ENCODE data around the gene RNF224. TPM values are rescaled to one million over a fixed set of nuclear protein-coding genes. Genes with fewer than 3 reads are reported as not detected.

RNF224 gene
- total and polyA plus RNA-seq, 2 of the 13 experiments (the other 11 are each of a cell fraction or from before 2014, with no cell fraction given): 0.09 TPM; not detected in 1

DNA sequence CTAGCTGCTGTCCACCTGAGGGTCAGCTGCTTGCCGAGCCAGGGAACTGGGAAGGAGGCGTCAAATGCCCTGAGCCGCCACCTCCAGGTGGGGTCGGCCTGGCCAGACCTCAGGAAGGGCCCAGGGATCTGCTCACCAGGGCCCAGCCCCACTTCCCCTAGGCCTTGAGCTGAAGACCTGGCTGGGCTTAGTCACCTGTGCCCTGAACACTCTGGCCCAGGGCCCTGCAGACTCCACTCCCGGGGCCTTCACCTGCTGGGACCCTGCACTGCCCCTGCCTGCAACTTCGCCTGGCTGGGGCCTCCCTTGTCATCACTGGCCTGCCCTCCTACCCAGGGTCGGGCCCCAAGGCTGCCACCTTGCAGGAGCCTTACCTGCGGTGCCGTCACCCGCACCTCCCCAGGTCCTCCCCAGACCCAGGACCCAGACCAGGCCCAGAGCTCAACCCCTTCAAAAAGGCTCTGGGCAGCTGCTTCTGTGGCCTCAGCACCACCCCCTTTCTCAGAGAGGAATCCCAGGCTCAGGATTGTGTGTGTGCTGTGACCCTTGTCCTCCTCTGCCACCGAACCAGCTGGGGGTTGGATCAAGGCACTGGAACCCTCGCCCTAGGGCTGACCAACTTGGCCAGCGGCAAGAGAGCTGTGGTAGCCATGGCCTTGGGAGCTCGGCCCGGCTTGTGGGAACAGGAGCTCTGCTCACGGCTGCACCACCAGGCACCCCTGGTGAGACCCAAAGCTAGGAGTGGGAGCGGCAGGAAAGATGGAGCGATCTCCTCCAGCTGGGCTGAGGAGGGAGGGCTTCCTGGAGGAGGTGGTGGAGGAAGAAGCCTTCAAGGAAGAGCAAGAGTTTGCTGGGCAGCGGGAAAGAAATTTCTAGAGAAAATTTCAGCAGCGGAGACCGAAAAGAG lies 26.7 kb downstream of the RNF224 start (continued):
- TF ChIP-seq, protein P1, sequence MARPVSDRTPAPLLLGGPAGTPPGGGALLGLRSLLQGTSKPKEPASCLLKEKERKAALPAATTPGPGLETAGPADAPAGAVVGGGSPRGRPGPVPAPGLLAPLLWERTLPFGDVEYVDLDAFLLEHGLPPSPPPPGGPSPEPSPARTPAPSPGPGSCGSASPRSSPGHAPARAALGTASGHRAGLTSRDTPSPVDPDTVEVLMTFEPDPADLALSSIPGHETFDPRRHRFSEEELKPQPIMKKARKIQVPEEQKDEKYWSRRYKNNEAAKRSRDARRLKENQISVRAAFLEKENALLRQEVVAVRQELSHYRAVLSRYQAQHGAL (CRISPR knock-in tag; IDR thresholded peaks at IDR 0.05; ENCODE audit: not compliant biosample characterization): no peak
- TF ChIP-seq, protein P2, sequence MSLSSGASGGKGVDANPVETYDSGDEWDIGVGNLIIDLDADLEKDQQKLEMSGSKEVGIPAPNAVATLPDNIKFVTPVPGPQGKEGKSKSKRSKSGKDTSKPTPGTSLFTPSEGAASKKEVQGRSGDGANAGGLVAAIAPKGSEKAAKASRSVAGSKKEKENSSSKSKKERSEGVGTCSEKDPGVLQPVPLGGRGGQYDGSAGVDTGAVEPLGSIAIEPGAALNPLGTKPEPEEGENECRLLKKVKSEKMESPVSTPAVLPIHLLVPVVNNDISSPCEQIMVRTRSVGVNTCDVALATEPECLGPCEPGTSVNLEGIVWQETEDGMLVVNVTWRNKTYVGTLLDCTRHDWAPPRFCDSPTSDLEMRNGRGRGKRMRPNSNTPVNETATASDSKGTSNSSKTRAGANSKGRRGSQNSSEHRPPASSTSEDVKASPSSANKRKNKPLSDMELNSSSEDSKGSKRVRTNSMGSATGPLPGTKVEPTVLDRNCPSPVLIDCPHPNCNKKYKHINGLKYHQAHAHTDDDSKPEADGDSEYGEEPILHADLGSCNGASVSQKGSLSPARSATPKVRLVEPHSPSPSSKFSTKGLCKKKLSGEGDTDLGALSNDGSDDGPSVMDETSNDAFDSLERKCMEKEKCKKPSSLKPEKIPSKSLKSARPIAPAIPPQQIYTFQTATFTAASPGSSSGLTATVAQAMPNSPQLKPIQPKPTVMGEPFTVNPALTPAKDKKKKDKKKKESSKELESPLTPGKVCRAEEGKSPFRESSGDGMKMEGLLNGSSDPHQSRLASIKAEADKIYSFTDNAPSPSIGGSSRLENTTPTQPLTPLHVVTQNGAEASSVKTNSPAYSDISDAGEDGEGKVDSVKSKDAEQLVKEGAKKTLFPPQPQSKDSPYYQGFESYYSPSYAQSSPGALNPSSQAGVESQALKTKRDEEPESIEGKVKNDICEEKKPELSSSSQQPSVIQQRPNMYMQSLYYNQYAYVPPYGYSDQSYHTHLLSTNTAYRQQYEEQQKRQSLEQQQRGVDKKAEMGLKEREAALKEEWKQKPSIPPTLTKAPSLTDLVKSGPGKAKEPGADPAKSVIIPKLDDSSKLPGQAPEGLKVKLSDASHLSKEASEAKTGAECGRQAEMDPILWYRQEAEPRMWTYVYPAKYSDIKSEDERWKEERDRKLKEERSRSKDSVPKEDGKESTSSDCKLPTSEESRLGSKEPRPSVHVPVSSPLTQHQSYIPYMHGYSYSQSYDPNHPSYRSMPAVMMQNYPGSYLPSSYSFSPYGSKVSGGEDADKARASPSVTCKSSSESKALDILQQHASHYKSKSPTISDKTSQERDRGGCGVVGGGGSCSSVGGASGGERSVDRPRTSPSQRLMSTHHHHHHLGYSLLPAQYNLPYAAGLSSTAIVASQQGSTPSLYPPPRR (CRISPR knock-in tag; IDR thresholded peaks at IDR 0.05; ENCODE audit: borderline replicate concordance): no peak
- TF ChIP-seq SNRNP70 (IDR thresholded peaks at IDR 0.05; ENCODE audit: low read depth, low read length): no peak
- no peak for TF ChIP-seq ZNF552 (CRISPR knock-in tag; IDR thresholded peaks at IDR 0.05; ENCODE audit: borderline replicate concordance)
- TF ChIP-seq KLF12 (CRISPR knock-in tag; IDR thresholded peaks at IDR 0.05; ENCODE audit: borderline replicate concordance): no peak
- TF ChIP-seq HNF4A (CRISPR knock-in tag; IDR thresholded peaks at IDR 0.05): peak; percentile 57
- TF ChIP-seq PHF21A (CRISPR knock-in tag; IDR thresholded peaks at IDR 0.05): no peak
- TF ChIP-seq ETV5 (CRISPR knock-in tag; IDR thresholded peaks at IDR 0.05; ENCODE audit: borderline replicate concordance): no peak
- TF ChIP-seq, protein P3, sequence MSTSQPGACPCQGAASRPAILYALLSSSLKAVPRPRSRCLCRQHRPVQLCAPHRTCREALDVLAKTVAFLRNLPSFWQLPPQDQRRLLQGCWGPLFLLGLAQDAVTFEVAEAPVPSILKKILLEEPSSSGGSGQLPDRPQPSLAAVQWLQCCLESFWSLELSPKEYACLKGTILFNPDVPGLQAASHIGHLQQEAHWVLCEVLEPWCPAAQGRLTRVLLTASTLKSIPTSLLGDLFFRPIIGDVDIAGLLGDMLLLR (CRISPR knock-in tag; IDR thresholded peaks at IDR 0.05): 0 out of 2 replicates have a peak, but pooled peaks have one; percentile 32
- TF ChIP-seq PPARG (CRISPR knock-in tag; conservative IDR thresholded peaks at IDR 0.05): peak; percentile 48; the same call in 1 of the 2 replicates
- TF ChIP-seq CBX5 (CRISPR knock-in tag; IDR thresholded peaks at IDR 0.05; ENCODE audit: borderline replicate concordance): no peak
- TF ChIP-seq, protein P4, sequence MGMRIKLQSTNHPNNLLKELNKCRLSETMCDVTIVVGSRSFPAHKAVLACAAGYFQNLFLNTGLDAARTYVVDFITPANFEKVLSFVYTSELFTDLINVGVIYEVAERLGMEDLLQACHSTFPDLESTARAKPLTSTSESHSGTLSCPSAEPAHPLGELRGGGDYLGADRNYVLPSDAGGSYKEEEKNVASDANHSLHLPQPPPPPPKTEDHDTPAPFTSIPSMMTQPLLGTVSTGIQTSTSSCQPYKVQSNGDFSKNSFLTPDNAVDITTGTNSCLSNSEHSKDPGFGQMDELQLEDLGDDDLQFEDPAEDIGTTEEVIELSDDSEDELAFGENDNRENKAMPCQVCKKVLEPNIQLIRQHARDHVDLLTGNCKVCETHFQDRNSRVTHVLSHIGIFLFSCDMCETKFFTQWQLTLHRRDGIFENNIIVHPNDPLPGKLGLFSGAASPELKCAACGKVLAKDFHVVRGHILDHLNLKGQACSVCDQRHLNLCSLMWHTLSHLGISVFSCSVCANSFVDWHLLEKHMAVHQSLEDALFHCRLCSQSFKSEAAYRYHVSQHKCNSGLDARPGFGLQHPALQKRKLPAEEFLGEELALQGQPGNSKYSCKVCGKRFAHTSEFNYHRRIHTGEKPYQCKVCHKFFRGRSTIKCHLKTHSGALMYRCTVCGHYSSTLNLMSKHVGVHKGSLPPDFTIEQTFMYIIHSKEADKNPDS (CRISPR knock-in tag; IDR thresholded peaks at IDR 0.05): no peak
- TF ChIP-seq ZNF33B (CRISPR knock-in tag; IDR thresholded peaks at IDR 0.05): no peak
- TF ChIP-seq, protein P5, sequence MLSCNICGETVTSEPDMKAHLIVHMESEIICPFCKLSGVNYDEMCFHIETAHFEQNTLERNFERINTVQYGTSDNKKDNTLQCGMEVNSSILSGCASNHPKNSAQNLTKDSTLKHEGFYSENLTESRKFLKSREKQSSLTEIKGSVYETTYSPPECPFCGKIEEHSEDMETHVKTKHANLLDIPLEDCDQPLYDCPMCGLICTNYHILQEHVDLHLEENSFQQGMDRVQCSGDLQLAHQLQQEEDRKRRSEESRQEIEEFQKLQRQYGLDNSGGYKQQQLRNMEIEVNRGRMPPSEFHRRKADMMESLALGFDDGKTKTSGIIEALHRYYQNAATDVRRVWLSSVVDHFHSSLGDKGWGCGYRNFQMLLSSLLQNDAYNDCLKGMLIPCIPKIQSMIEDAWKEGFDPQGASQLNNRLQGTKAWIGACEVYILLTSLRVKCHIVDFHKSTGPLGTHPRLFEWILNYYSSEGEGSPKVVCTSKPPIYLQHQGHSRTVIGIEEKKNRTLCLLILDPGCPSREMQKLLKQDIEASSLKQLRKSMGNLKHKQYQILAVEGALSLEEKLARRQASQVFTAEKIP (CRISPR knock-in tag; IDR thresholded peaks at IDR 0.05; ENCODE audit: borderline replicate concordance): no peak
- TF ChIP-seq HNRNPL (IDR thresholded peaks at IDR 0.05; ENCODE audit: low read depth, low read length): no peak
- TF ChIP-seq MTA3 (CRISPR knock-in tag; IDR thresholded peaks at IDR 0.05): no peak
- TF ChIP-seq GFI1 (CRISPR knock-in tag; IDR thresholded peaks at IDR 0.05; ENCODE audit: borderline replicate concordance): no peak
- TF ChIP-seq RORA (CRISPR knock-in tag; IDR thresholded peaks at IDR 0.05): no peak
